HepG2 (cell line): Measurements from ENCODE around the gene PEAK1. TPM values are rescaled to one million over a fixed set of nuclear protein-coding genes. Genes with fewer than 3 reads are reported as not detected.

Experiments
- ATAC-seq: fragments of 200-7000 bp; cut with Tn5 transposase; 3 replicates; pipeline ENCODE4 v1.9.1; 2020; ENCODE audit warnings: mild to moderate bottlenecking, moderate library complexity
- BruUV-seq: library from RNA; stranded (reverse); fragments of 400-500 nt; replicated peaks from 2 replicates; lab custom pipeline; 2021; lab: Mats Ljungman, UMichigan
- CTCF ChIA-PET: fragments of 300-600 bp; formaldehyde crosslinking; extraction: SDS; loops from one replicate; lab custom pipeline; 2021; ENCODE audit warnings: low total read pairs, inconsistent platforms, low intra/inter-chr PET ratio; lab: Yijun Ruan, JAX
- POLR2A ChIA-PET: fragments of 350-600 bp; sonication (Branson Sonifier 250); formaldehyde crosslinking; loops from one replicate; lab custom pipeline; 2020; ENCODE audit warnings: antibody characterized with exemption, inconsistent platforms; lab: Yijun Ruan, JAX
- DNase-seq: peaks from one replicate; pipeline ENCODE4 v3.0.0-alpha.2; 2015; ENCODE audit warnings: low spot score
- FAIRE-seq: peaks from 3 replicates; lab custom pipeline; 2011; peaks lifted over from hg19 to GRCh38; lab: Jason Lieb, UNC
- H2AFZ ChIP-seq: one replicate; pipeline ENCODE4 v1.6.1; 2011; ENCODE audit warnings: low read length, inconsistent platforms
- H3K27ac ChIP-seq: fragments of 300-600 bp; 3 replicates; pipeline ENCODE4 v1.8.0; 2011; ENCODE audit warnings: mixed run types, mild to moderate bottlenecking, mixed read lengths, low read length, inconsistent platforms; ENCODE audit not compliant: insufficient read depth; ENCODE audit errors: extremely low read length
- H3K27me3 ChIP-seq, 2 experiments: fragments of 200-600 bp in 1 of 2; 2 replicates in 1 of 2; 3 replicates in 1 of 2; pipeline versions ENCODE4 v1.6.0 to v1.8.0; 2011; ENCODE audit warnings: low read length in 2 of 2, mild to moderate bottlenecking in 2 of 2, moderate library complexity in 2 of 2, inconsistent platforms in 1 of 2; ENCODE audit not compliant: insufficient read depth in 2 of 2, control insufficient read depth in 1 of 2
- H3K36me3 ChIP-seq, 2 experiments: fragments of 200-600 bp in 1 of 2; replicated peaks in 1 of 2; 2 replicates in 1 of 2; 3 replicates in 1 of 2; pipeline versions ENCODE4 v1.5.1 to v1.8.0; 2011; ENCODE audit warnings: low read length in 2 of 2, inconsistent platforms in 1 of 2; ENCODE audit not compliant: insufficient read depth in 2 of 2, control insufficient read depth in 1 of 2
- H3K4me1 ChIP-seq: 2 replicates; pipeline ENCODE4 v1.5.1; 2012; ENCODE audit warnings: low read length, inconsistent platforms; ENCODE audit not compliant: insufficient read depth
- H3K4me2 ChIP-seq: 2 replicates; pipeline ENCODE4 v1.6.0; 2011; ENCODE audit warnings: low read depth, low read length, inconsistent platforms
- H3K4me3 ChIP-seq, 3 experiments: fragments of 200-600 bp in 1 of 3; sonication (generic), shearing (Covaris generic) in 1 of 3; replicated peaks in 1 of 3; 2 replicates each; pipeline ENCODE4 v1.5.1; 2011 to 2016; ENCODE audit warnings: low read length in 3 of 3, inconsistent platforms in 2 of 3, low read depth in 2 of 3, mild to moderate bottlenecking in 2 of 3, control low read depth in 1 of 3, mixed read lengths in 1 of 3; ENCODE audit not compliant: insufficient read depth in 1 of 3
- H3K79me2 ChIP-seq: one replicate; pipeline ENCODE4 v1.6.1; 2011; ENCODE audit warnings: low read length, inconsistent platforms; ENCODE audit not compliant: insufficient read depth
- H3K9ac ChIP-seq: 2 replicates; pipeline ENCODE4 v1.6.0; 2011; ENCODE audit warnings: mild to moderate bottlenecking, low read depth, low read length, inconsistent platforms; ENCODE audit not compliant: insufficient read depth
- H3K9me3 ChIP-seq: 2 replicates; pipeline ENCODE4 v1.5.1; 2012; ENCODE audit warnings: mild to moderate bottlenecking, low read length
- H4K20me1 ChIP-seq: 2 replicates; pipeline ENCODE4 v1.6.0; 2011; ENCODE audit warnings: inconsistent platforms, mild to moderate bottlenecking, low read length, moderate library complexity; ENCODE audit not compliant: insufficient read depth
- EP300 ChIP-seq, 3 experiments: sonication (generic) in 1 of 3; formaldehyde crosslinking in 1 of 3; IDR thresholded peaks; 2 replicates each; pipeline versions ENCODE4 v1.5.1 to v1.6.1; 2011 to 2020; ENCODE audit warnings: low read depth in 2 of 3, low read length in 2 of 3, borderline replicate concordance in 1 of 3, improper control_type of control experiment in 1 of 3, mild to moderate bottlenecking in 1 of 3, missing genetic modification reagents in 1 of 3, moderate library complexity in 1 of 3
- FOXA1 ChIP-seq, 2 experiments: fragments of 450-650 bp in 1 of 2; sonication (generic) in 1 of 2; formaldehyde crosslinking in 1 of 2; IDR thresholded peaks; 2 replicates each; pipeline versions ENCODE4 v1.4.0 to v1.6.1; 2016 to 2020; ENCODE audit warnings: missing genetic modification reagents in 1 of 2
- MEIS2 ChIP-seq: sonication (generic); formaldehyde crosslinking; IDR thresholded peaks from 2 replicates; pipeline ENCODE4 v1.9.0; 2021; ENCODE audit warnings: mild to moderate bottlenecking, missing genetic modification reagents
- PCBP1 ChIP-seq: fragments of 200-400 bp; formaldehyde crosslinking; IDR thresholded peaks from 2 replicates; pipeline ENCODE4 v1.6.1; 2017; ENCODE audit warnings: mild to moderate bottlenecking, low read depth, low read length, borderline replicate concordance
- POLR2AphosphoS5 ChIP-seq: IDR thresholded peaks from 2 replicates; pipeline ENCODE4 v1.6.1; 2012; ENCODE audit warnings: low read depth, low read length
- PRDM10 ChIP-seq: sonication (generic); formaldehyde crosslinking; IDR thresholded peaks from 2 replicates; pipeline ENCODE4 v1.4.0; 2020; ENCODE audit warnings: low read depth, missing genetic modification reagents
- ZBTB49 ChIP-seq: sonication (generic); formaldehyde crosslinking; IDR thresholded peaks from 2 replicates; pipeline ENCODE4 v1.4.0; 2020; ENCODE audit warnings: missing genetic modification reagents, borderline replicate concordance
- ZNF749 ChIP-seq: sonication (generic); formaldehyde crosslinking; IDR thresholded peaks from 2 replicates; pipeline ENCODE4 v1.8.0; 2022; ENCODE audit warnings: mild to moderate bottlenecking, missing genetic modification reagents, moderate library complexity, borderline replicate concordance
- ZNF878 ChIP-seq: sonication (generic); formaldehyde crosslinking; IDR thresholded peaks from 2 replicates; pipeline ENCODE4 v1.8.1; 2023; ENCODE audit warnings: mild to moderate bottlenecking, missing genetic modification reagents, moderate library complexity
- WGBS: methylation state at CpG from one replicate; pipeline ENCODE4 v1.1.6; 2017; ENCODE audit warnings: low lambda C conversion rate; 5-methylcytosine and 5-hydroxymethylcytosine counted together
- in situ Hi-C: cut with HindIII; loops from 2 replicates; pipeline ENCODE4 v1.10.0; 2017; ENCODE audit warnings: low pct_unique_long_range_greater_than_20kb; ENCODE audit not compliant: extremely low pct_ligation_motif_present
- intact Hi-C: fragments of 100-400 bp; cut with micrococcal nuclease; formaldehyde crosslinking; loops from one replicate; pipeline ENCODE4 v1.10.0; 2022; ENCODE audit not compliant: unreplicated experiment
- polyA plus RNA-seq, 8 experiments: library from polyadenylated mRNA; depleted of rRNA in 3 of 8; stranded (reverse) in 7 of 8; unstranded in 1 of 8; fragments of >200 nt; fragmentation: Illumina TruSeq in 4 of 8; extraction: Trizol in 4 of 8; gene quantifications; 2 replicates each; pipeline versions ENCODE4 v1.2.1 to v1.2.3, GENCODE V29; 2011 to 2016; ENCODE audit warnings: low read depth in 4 of 8, missing spikeins in 1 of 8, mixed read lengths in 1 of 8; ENCODE audit not compliant: insufficient read depth in 1 of 8
- total RNA-seq, 5 experiments: library from RNA; depleted of rRNA; stranded (reverse); fragments of >200 nt; fragmentation: Illumina TruSeq; extraction: Trizol; gene quantifications; 2 replicates each; pipeline ENCODE4 v1.2.3, GENCODE V29; 2016; ENCODE audit warnings: low read depth in 1 of 5
- TF ChIP-seq, protein P1 (sequence below): sonication (generic); formaldehyde crosslinking; IDR thresholded peaks from 2 replicates; pipeline ENCODE4 v1.5.0; 2020; ENCODE audit warnings: missing genetic modification reagents, mild to moderate bottlenecking, borderline replicate concordance
- TF ChIP-seq, protein P2 (sequence below): sonication (generic); formaldehyde crosslinking; conservative IDR thresholded peaks from 2 replicates; pipeline ENCODE4 v1.4.0; 2020; ENCODE audit warnings: missing genetic modification reagents
- TF ChIP-seq, protein P3 (sequence below): sonication (generic); formaldehyde crosslinking; IDR thresholded peaks from 2 replicates; pipeline ENCODE4 v1.8.0; 2022; ENCODE audit warnings: mild to moderate bottlenecking, missing genetic modification reagents, borderline replicate concordance

The PEAK1 gene
- total and polyA plus RNA-seq, 2 of the 13 experiments (the other 11 are each of a cell fraction or from before 2014, with no cell fraction given), result 6.0 to 6.6 TPM

DNA sequence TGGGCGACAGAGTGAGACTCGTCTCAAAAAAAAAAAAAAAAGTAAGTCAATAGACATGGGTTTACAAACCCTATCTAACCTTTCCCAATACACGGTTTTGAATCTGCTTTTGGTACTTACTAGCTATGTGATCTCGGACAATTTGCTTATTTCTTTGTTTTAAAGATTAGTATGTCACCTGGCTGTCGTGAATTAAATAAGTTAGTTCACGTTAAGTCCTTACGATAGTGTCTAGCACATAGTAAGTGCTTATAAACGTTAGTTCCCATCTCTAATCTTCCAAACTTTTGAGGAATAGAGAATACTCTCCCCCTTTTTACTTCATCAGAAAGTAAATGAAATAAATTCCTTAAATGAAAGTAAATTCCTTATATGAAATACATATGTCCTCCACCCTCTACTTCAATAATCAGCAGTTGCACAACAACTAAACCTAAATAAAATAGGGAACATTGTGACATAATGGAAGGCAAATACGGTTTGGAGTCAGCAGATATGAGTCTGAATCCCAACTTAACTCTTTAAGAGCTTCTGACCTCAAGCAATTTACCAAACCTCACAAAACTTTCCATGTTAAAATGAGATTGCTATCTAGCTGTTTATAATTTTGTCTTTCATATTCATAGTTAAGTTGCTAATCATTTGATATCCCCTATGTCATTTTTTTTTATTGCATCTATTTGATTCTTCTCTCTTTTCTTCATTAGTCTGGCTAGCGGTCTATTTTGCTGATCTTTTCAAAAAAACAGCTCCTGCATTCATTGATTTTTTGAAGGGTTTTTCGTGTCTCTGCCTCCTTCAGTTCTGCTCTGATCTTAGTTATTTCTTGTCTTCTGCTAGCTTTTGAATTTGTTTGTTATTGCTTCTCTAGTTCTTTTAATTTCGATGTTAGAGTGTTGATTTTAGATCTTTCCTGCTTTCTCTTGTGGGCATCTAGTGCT lies 134.6 kb downstream of the PEAK1 start:
- no peak overlapping the region for H3K4me3 ChIP-seq
- H3K9ac ChIP-seq, result no peak overlapping the region
- no TSS peak for BruUV-seq
- no peaks in the 10 kb centered on the region for H4K20me1 ChIP-seq
- intact Hi-C loops, result no loop called here
- peaks cover 0 to 2% of the 10 kb centered on the region in 2 experiments; a peak in 2 of 5 replicates for H3K36me3 ChIP-seq
- DNase-seq (no peak), ATAC-seq (no peak), FAIRE-seq (no peak)
- H3K27ac ChIP-seq, result no peak overlapping the region
- CTCF ChIA-PET, result no interaction called here
- H3K4me1 ChIP-seq, result peaks cover 13% of the 10 kb centered on the region
- H3K79me2 ChIP-seq, result no peaks in the 10 kb centered on the region
- H3K27me3 ChIP-seq, result no peaks in the 10 kb centered on the region
- WGBS, result 89% methylated on average over 12 of the region's 12 CpGs
- H2AFZ ChIP-seq, result no peak overlapping the region
- no peak overlapping the region for H3K4me2 ChIP-seq
- POLR2A ChIA-PET, result no interaction called here
- in situ Hi-C loops, result no loop called here
- H3K9me3 ChIP-seq, result no peaks in the 10 kb centered on the region
- TF ChIP-seq FOXA1 (IDR thresholded peaks at IDR 0.05) (no peak), FOXA1 (CRISPR knock-in tag; IDR thresholded peaks at IDR 0.05) (no peak), PCBP1 (no peak), ZNF749 (no peak), MEIS2 (CRISPR knock-in tag) (no peak), PRDM10 (CRISPR knock-in tag) (no peak), EP300 (IDR thresholded peaks at IDR 0.05; ENCODE audit: low read depth in 2 of 2, low read length in 2 of 2) (no peak), EP300 (CRISPR knock-in tag; IDR thresholded peaks at IDR 0.05; ENCODE audit: borderline replicate concordance) (no peak), ZBTB49 (CRISPR knock-in tag) (no peak), ZNF878 (no peak), POLR2AphosphoS5 (no peak)
- TF ChIP-seq, protein P1, sequence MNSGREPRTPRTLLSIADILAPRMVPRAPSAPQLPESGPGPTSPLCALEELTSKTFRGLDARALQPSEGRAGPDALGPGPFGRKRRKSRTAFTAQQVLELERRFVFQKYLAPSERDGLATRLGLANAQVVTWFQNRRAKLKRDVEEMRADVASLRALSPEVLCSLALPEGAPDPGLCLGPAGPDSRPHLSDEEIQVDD (CRISPR knock-in tag), result no peak
- TF ChIP-seq, protein P2, sequence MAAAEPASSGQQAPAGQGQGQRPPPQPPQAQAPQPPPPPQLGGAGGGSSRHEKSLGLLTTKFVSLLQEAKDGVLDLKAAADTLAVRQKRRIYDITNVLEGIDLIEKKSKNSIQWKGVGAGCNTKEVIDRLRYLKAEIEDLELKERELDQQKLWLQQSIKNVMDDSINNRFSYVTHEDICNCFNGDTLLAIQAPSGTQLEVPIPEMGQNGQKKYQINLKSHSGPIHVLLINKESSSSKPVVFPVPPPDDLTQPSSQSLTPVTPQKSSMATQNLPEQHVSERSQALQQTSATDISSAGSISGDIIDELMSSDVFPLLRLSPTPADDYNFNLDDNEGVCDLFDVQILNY (CRISPR knock-in tag), result no peak
- TF ChIP-seq, protein P3, sequence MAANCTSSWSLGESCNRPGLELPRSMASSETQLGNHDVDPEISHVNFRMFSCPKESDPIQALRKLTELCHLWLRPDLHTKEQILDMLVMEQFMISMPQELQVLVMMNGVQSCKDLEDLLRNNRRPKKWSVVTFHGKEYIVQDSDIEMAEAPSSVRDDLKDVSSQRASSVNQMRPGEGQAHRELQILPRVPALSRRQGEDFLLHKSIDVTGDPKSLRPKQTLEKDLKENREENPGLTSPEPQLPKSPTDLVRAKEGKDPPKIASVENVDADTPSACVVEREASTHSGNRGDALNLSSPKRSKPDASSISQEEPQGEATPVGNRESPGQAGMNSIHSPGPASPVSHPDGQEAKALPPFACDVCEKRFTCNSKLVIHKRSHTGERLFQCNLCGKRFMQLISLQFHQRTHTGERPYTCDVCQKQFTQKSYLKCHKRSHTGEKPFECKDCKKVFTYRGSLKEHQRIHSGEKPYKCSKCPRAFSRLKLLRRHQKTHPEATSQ (CRISPR knock-in tag), result no peak
